SKM-1 (cell line): ENCODE data around the gene TRIO.

Source experiments
- DNase-seq: peaks from one replicate; lab custom pipeline; 2025; ENCODE audit not compliant: unreplicated experiment; lab: John Stamatoyannopoulos, UW

TRIO gene

GRCh38 chr5:14492331-14492964, 349.3 kb downstream of the TRIO start:
- DNase-seq, result no peak

DNA sequence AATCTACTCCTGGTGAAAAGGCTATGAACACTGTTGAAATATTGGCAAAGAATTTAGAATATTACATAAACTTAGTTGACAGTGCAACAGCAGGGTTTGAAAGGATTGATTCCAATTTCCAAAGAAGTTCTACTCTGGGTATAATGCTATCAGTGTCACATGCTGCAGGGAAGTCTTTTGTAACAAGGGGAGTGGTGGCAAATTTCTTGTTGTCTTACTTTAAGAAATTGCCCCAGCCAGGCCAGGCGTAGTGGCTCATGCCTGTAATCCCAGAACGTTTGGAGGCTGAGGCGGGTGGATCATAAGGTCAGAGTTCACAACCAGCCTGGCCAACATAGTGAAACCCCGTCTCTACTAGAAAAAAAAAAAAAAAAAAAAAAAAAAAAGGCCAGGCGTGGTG, 352.2 kb downstream of the TRIO start:
- DNase-seq, result no peak

DNA sequence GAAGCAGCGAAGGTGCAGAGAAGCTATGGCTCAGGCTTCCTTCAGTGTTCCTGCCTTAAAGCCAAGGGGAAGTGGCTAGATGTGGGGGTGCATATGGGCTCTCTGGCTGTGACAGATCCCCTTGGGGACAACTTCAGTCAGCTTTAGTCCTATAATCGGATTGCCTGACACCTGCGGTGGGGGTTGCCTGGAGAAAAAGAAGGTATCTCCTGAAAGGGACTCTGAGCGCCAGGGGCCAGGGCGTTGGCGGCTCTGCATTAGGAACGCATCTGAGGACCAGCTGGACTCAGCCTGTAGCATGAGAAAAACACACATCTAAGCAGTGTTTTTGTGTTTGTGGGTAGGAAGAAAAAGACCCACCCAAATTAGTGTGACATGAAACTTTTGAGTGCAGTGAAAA, 354.2 kb downstream of the TRIO start:
- DNase-seq, result no peak

DNA sequence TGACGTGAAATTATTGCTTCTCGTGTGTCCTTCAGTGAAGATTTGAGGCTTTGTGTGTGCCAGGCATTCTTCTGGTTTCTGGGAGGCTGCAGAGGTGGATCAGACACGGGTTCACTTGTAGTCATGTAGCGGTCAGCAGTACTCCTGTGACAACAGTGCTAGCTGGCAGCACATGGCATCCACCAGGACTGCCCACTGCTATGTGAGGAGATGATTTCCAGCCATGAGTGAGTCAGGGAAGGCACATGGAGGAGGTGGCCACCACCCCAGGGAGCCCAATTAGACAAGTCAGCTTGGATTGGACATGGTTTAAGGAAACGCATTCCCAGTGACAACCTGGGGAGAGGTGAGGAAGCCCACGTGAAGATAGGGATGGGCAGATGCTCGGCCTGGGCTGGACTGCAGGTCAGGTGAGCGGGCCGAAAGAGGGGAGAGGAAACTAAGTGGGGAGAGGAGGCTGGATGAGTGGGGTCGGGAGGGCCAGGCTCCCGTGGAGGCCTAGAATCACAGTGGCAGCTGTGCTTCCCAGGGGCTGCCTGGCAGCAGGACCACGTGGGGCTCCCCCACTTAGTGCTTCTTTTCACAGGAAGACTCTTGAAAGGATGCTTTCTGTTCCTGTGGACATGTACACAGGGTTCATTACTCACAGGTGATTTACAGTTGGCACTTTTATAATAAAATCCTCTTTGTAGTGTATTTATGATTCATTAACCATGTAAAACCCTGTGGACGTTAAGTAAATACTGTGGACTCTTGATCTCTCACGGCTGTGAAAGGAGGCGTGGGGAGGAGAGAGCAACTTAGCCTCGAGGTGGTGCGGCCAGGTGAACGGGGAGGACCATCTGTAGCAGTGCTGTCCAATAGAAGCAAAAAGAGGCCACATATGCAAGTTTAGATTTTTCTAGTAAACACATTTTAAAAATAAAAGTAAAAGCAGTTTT, 358.5 kb downstream of the TRIO start:
- no peak for DNase-seq

GRCh38 chr5:14502294-14502690, 359.1 kb downstream of the TRIO start:
- DNase-seq, result no peak

DNA sequence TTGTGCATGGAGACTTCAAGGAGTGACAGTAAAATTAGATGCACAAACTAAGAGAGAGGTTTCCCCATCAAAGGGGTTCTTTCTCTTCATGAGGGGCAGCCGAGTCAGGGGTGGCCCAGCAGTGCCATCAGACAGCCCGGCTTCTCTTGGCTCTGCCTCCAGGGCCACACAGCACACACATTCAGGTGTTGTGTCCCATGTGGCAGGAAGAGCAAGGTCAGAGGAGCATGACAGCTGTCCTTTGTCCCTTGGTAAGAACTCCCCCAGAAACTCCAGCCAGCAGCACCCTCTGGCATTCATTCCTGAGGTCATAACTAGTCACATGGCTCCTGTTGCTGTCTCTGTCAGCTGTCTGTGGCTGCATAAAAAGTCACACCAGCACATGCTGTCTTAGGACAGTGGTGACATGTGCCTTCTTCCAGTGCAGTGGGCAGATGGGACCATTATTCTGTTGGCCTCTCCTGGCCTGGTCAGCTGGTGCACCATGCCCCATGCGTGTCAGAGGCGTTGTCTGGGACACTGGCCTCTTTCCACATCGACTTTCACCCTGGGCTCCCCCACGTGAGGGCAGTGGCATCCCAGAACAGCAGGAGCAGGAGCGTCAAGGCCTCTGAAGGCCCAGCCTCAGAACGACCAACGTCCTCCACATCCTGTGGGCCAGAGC, 360.0 kb downstream of the TRIO start:
- no peak for DNase-seq

- no peak for DNase-seq
These were observed 360.7 kb downstream of the TRIO start for GRCh38 chr5:14503681-14504331.

- no peak for DNase-seq
These were observed 361.2 kb downstream of the TRIO start for GRCh38 chr5:14504332-14504727.

- no peak for DNase-seq
These were observed 361.7 kb downstream of the TRIO start for GRCh38 chr5:14504816-14505215.

DNA sequence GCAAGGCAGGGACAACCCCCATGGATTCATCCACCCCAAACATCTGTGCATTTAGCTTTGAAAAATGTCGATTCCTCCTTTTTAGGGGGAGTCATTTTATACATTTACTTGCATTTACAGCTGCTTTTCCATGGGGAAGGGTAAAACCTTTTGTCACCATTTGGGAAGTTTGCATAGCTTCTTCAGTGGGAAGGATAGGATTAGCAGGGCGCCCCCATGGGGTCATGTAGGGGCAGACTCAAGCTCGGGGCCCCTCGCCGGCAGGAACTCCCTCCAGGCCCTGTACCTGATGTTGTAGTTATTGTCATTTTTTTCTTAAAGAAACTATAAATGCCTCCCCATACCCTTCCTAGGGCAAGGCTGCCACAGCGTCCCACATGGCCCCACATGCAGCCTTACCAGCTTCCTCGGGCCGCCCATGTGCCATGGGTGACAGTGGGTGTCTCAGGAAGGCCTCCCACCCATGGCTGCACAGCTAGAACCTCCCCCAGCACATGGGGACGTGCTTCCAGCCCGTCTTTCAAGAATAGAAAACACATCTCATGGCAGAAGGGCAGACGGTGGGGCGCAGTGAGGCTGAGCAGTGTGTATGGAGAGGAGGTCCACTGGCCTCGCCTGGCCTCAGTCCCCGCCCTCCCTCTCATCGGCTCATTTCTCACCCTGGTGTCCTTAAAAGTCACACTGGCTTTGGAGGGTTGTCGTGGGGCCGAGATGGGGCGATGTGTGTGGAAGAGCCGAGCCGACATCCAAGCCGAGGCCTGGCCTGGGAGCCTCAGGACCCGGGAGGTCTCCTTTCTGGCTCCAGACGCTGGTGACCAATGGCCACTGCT, 362.4 kb downstream of the TRIO start:
- no peak for DNase-seq

GRCh38 chr5:14506140-14506538, 363.0 kb downstream of the TRIO start:
- no peak for DNase-seq

- no peak for DNase-seq
These were observed 363.5 kb downstream of the TRIO start for GRCh38 chr5:14506661-14507060.

- no peak for DNase-seq
These were observed 364.2 kb downstream of the TRIO start for GRCh38 chr5:14507156-14507941.

GRCh38 chr5:14508046-14508445, 364.9 kb downstream of the TRIO start:
- DNase-seq, result no peak

DNA sequence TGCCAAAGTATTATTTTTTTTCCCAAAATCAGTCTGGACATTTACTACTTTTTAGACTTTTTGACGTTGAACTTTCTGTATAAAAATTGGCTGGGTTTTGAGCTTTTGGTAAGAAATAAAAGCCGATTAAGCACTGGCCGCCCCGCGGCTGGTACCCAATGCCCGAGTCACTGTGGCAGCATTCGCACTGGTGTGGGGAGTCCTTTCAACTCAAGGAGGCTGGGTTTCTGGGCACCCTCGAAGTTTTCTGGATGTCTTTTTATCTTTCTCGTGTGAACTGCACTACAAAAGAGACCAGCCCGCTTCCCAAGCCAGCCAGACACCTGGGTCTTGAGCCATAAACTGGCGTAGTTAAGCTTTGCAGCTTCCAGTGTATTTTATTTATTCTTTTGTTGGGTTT, 366.4 kb downstream of the TRIO start:
- DNase-seq, result no peak

- no peak for DNase-seq
These were observed 367.1 kb downstream of the TRIO start for GRCh38 chr5:14510156-14510734.

- no peak for DNase-seq
These were observed 367.7 kb downstream of the TRIO start for GRCh38 chr5:14510880-14511279.

GRCh38 chr5:14512574-14512973, 369.4 kb downstream of the TRIO start:
- DNase-seq, result no peak

DNA sequence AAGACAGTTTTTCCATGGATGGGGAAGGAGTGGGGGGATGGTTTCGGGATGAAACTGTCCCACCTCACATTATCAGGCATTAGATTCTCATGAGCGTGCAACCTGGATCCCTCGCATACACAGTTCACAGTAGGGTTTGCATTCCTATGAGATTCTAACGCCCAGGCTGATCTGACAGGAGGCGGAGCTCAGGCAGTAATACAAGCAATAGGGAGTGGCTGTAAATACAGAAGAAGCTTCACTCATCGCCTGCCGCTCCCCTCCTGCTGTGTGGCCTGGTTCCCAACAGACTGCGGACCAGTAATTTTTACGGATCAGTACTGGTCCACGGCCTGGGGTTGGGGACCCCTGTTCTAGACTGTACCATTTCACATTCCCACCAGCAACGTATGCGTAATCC, 370.1 kb downstream of the TRIO start:
- no peak for DNase-seq
